EH (cell line): ENCODE data around the gene ARMC9.

Source experiments
- DNase-seq: peaks from one replicate; pipeline ENCODE4 v3.0.0-alpha.2; 2015; ENCODE audit warnings: low read depth

The ARMC9 gene

GRCh38 chr2:231422056-231422455 lies 223.6 kb downstream of the ARMC9 start:
- no peak for DNase-seq

- DNase-seq, result no peak
These were observed 224.7 kb downstream of the ARMC9 start for GRCh38 chr2:231423176-231423575.
